ENCODE results near the gene GOLIM4. TPM values are rescaled to one million over a fixed set of nuclear protein-coding genes. Genes with fewer than 3 reads are reported as not detected.
"Not testable (repeated sequence)": the region's sequence is repeated elsewhere in the genome, so short reads cannot be mapped to it uniquely, and the experiment has no call there.

GOLIM4 gene
- total and polyA plus RNA-seq, 7 donors: 8.6 to 34.1 (median 13.4) TPM

- intact Hi-C loops (cut with DNase I): no loop called here
- Histone ChIP-seq H3K27ac (no peak overlapping the region), H3K27me3 (ENCODE audit: insufficient read depth in 3 of 3, low read length in 2 of 3) (no peaks in the 10 kb centered on the region), H3K36me3 (ENCODE audit: insufficient read depth in 1 of 2, low read depth in 1 of 2) (no peaks in the 10 kb centered on the region), H3K9me3 (no peaks in the 10 kb centered on the region), H3K4me1 (no peaks in the 10 kb centered on the region), H3K4me3 (no peak overlapping the region)
- ATAC-seq: no peak
- DNase-seq: no peak
- 55 to 62% (median 55%) methylated on average over 5 of the region's 5 CpGs for WGBS, 3 donors
- TF ChIP-seq CTCF (IDR thresholded peaks at IDR 0.05): no peak
These were observed 39.2 kb upstream of the GOLIM4 start for GRCh38 chr3:168134931-168135330.

DNA sequence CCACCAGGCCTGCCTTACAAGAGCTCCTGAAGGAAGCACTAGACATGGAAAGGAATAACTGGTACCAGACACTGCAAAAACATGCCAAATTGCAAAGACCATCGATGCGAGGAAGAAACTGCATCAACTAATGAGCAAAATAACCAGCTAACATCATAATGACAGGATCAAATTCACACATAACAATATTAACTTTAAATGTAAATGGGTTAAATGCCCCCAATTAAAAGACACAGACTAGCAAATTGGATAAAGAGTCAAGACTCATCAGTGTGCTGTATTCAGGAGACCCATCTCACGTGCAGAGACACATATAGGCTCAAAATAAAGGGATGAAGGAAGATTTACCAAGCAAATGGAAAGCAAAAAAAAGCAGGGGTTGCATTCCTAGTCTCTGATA is 34.5 kb upstream of the GOLIM4 start:
- WGBS, 3 donors: 91 to 94% (median 93%) methylated on average over 3 of the region's 3 CpGs
- ATAC-seq; H3K36me3 ChIP-seq (ENCODE audit: insufficient read depth in 1 of 2, low read depth in 1 of 2); H3K27me3 ChIP-seq (ENCODE audit: insufficient read depth in 3 of 3, low read length in 2 of 3); intact Hi-C loops (cut with DNase I); H3K4me3 ChIP-seq; H3K9me3 ChIP-seq; DNase-seq; H3K4me1 ChIP-seq; H3K27ac ChIP-seq: not testable (repeated sequence)

DNA sequence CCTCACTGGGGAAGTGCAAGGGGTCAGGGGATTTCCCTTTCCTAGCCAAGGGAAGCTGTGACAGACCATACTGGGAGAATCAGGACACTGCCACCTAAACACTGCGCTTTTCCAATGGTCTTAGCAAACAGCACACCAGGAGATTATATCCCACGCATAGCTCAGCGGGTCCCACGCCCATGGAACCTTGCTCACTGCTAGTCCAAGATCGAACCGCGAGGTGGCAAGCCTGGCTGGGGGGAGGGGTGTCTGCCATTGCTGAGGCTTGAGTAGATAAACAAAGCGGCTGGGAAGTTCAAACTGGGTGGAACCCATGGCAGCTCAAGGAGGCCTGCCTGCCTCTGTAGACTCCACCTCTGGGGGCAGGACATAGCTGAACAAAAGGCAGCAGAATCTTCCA is 32.7 kb upstream of the GOLIM4 start:
- H3K27ac ChIP-seq; ATAC-seq; intact Hi-C loops (cut with DNase I); H3K4me3 ChIP-seq; H3K27me3 ChIP-seq (ENCODE audit: insufficient read depth in 3 of 3, low read length in 2 of 3); DNase-seq; H3K4me1 ChIP-seq; H3K9me3 ChIP-seq; H3K36me3 ChIP-seq (ENCODE audit: insufficient read depth in 1 of 2, low read depth in 1 of 2): not testable (repeated sequence)
- 95 to 98% (median 95%) methylated on average over 8 of the region's 8 CpGs for WGBS, 3 donors

DNA sequence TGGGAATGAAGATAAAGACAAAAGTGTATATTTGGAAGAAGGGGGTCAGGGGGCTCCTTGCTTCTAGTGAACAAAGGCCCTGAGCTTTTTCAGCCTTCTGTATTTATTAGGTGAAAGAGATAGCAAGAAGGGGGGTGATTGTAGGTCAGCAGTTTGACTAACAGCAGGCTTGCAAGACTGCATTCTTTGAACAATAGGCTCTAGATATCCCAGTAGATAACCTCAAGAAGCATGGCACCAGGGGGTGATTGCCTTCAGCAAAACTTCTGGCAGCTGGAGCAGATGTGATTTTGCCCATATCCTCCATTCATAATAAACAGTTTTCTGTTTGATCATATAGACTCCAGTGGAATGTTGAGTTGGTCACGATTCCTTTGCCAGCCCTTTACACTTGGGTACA is 31.7 kb upstream of the GOLIM4 start:
- 92 to 95% (median 93%) methylated on average over 1 of the region's 1 CpG for WGBS, 3 donors
- H3K27me3 ChIP-seq (ENCODE audit: insufficient read depth in 3 of 3, low read length in 2 of 3): no peaks in the 10 kb centered on the region
- TF ChIP-seq CTCF (IDR thresholded peaks at IDR 0.05): no peak
- peaks cover 15% of the 10 kb centered on the region for H3K4me1 ChIP-seq
- ATAC-seq: no peak
- DNase-seq: no peak
- no peak overlapping the region for H3K4me3 ChIP-seq
- no peak overlapping the region for H3K27ac ChIP-seq
- no peaks in the 10 kb centered on the region for H3K36me3 ChIP-seq (ENCODE audit: insufficient read depth in 1 of 2, low read depth in 1 of 2)
- intact Hi-C loops (cut with DNase I): no loop called here
- H3K9me3 ChIP-seq: peaks cover 5% of the 10 kb centered on the region

- 96 to 97% (median 97%) methylated on average over 7 of the region's 7 CpGs for WGBS, 3 donors
- H3K36me3 ChIP-seq (ENCODE audit: insufficient read depth in 1 of 2, low read depth in 1 of 2): no peaks in the 10 kb centered on the region
- no peak for TF ChIP-seq CTCF (IDR thresholded peaks at IDR 0.05)
- H3K9me3 ChIP-seq: peaks cover 5% of the 10 kb centered on the region
- H3K4me3 ChIP-seq: no peak overlapping the region
- H3K4me1 ChIP-seq: peaks cover 22% of the 10 kb centered on the region
- no peak for DNase-seq
- intact Hi-C loops (cut with DNase I): loop anchor here in 1 of 2 donors (5.0 kb wide), 1 partner anchor 33 kb away; no protein-coding TSS in a partner anchor
- ATAC-seq: no peak
- H3K27ac ChIP-seq: no peak overlapping the region
- no peaks in the 10 kb centered on the region for H3K27me3 ChIP-seq (ENCODE audit: insufficient read depth in 3 of 3, low read length in 2 of 3)
These were observed 29.1 kb upstream of the GOLIM4 start for GRCh38 chr3:168124791-168125190.

DNA sequence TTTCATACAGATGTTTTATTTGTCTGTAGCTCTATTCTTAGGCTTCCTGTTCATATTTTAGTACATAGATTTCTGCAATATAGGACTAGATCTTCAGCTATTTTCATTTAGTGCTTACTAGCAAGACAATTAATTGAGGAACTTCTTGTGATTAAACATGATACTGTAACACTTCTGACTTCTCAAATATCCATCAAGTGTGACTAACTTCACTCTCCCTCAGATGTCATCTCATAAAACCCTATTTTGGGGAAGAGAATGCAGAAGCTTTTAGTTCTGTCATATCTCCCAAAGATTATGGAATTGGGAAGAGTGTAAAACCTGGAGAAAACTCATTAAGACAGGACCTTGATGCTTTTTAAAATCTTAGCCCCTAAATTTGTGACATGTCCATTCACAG is 28.6 kb upstream of the GOLIM4 start:
- no peak overlapping the region for H3K4me3 ChIP-seq
- ATAC-seq (no peak), DNase-seq (no peak)
- H3K9me3 ChIP-seq: peaks cover 5% of the 10 kb centered on the region
- intact Hi-C loops (cut with DNase I): loop anchor here in 1 of 2 donors (5.0 kb wide), 1 partner anchor 33 kb away; no protein-coding TSS in a partner anchor
- no peaks in the 10 kb centered on the region for H3K27me3 ChIP-seq (ENCODE audit: insufficient read depth in 3 of 3, low read length in 2 of 3)
- H3K4me1 ChIP-seq: peaks cover 22% of the 10 kb centered on the region
- TF ChIP-seq CTCF (IDR thresholded peaks at IDR 0.05): no peak
- no peak overlapping the region for H3K27ac ChIP-seq
- H3K36me3 ChIP-seq (ENCODE audit: insufficient read depth in 1 of 2, low read depth in 1 of 2): no peaks in the 10 kb centered on the region

All from psoas muscle (tissue), 8 donors.